A549 (cell line): ENCODE measurements around the gene APPL1.

Source experiments
- EP300 ChIP-seq, 2 experiments: fragments of >200 bp; sonication (Bioruptor Twin); formaldehyde crosslinking; IDR thresholded peaks; 2 replicates in 1 of 2; 3 replicates in 1 of 2; pipeline ENCODE4 v1.6.1; 2016 to 2017
- HOXA7 ChIP-seq: fragments of 250-450 bp; sonication (Bioruptor Pico); IDR thresholded peaks from 2 replicates; pipeline ENCODE4 v1.5.0; 2020; ENCODE audit warnings: mild to moderate bottlenecking, moderate library complexity
- JUNB ChIP-seq: fragments of >200 bp; sonication (Bioruptor Twin); formaldehyde crosslinking; IDR thresholded peaks from 2 replicates; pipeline ENCODE4 v1.6.1; 2016
- KDM5A ChIP-seq: fragments of 200-600 bp; sonication (generic); IDR thresholded peaks from 2 replicates; pipeline ENCODE4 v1.6.1; 2016; ENCODE audit warnings: antibody characterized with exemption, mild to moderate bottlenecking
- MAZ ChIP-seq: fragments of 150-350 bp; IDR thresholded peaks from 2 replicates; pipeline ENCODE4 v1.6.1; 2014; ENCODE audit warnings: antibody characterized with exemption, low read depth, low read length, borderline replicate concordance
- MYC ChIP-seq: IDR thresholded peaks from 2 replicates; pipeline ENCODE4 v1.6.1; 2012; ENCODE audit warnings: mild to moderate bottlenecking, inconsistent platforms, low read length, improper control_type of control experiment, borderline replicate concordance
- NPAS2 ChIP-seq: fragments of 250-450 bp; sonication (Bioruptor Pico); IDR thresholded peaks from 2 replicates; pipeline ENCODE4 v1.8.0; 2022; ENCODE audit warnings: mild to moderate bottlenecking, moderate library complexity, borderline replicate concordance
- POLR2A ChIP-seq: IDR thresholded peaks from 2 replicates; pipeline ENCODE4 v1.6.1; 2012; ENCODE audit warnings: mild to moderate bottlenecking, low read length
- RAD21 ChIP-seq, 2 experiments: fragments of >200 bp in 1 of 2; sonication (Bioruptor Twin) in 1 of 2; formaldehyde crosslinking in 1 of 2; IDR thresholded peaks in 1 of 2; conservative IDR thresholded peaks in 1 of 2; 2 replicates in 1 of 2; 3 replicates in 1 of 2; pipeline ENCODE4 v1.6.1; 2012 to 2018; ENCODE audit warnings: inconsistent platforms in 1 of 2
- RFX5 ChIP-seq: fragments of 450-650 bp; IDR thresholded peaks from 2 replicates; pipeline ENCODE4 v1.7.1; 2014; ENCODE audit warnings: antibody characterized with exemption, mild to moderate bottlenecking, moderate library complexity
- TF ChIP-seq, protein P1 (sequence below): fragments of >200 bp; sonication (Bioruptor Twin); formaldehyde crosslinking; IDR thresholded peaks from 3 replicates; pipeline ENCODE4 v1.5.1; 2016
- TF ChIP-seq, protein P2 (sequence below): IDR thresholded peaks from 2 replicates; pipeline ENCODE4 v1.6.1; 2012
- TF ChIP-seq, protein P3 (sequence below): fragments of 250-450 bp; sonication (Bioruptor Pico); IDR thresholded peaks from 2 replicates; pipeline ENCODE4 v1.5.0; 2021; ENCODE audit warnings: mild to moderate bottlenecking, moderate library complexity, borderline replicate concordance

DNA sequence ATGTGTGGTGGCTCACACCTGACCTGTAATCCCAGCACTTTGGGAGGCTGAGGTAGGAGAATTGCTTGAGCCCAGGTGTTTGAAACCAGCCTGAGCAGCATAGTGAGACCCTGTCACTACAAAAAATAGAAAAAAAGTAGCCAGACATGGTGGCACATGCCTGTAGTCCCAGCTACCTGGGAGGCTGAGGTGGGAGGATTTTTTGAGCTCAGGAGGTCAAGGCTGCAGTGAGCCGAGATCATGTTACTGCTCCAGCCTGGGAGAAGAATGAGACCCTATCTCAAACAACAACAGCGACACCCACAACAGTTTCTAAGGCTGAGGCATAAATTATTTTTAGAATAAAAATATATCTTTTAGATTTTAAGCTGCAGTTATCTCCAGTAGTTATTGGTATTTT lies 6.3 kb downstream of the APPL1 start:
- TF ChIP-seq RFX5, result no peak
- TF ChIP-seq, protein P1, sequence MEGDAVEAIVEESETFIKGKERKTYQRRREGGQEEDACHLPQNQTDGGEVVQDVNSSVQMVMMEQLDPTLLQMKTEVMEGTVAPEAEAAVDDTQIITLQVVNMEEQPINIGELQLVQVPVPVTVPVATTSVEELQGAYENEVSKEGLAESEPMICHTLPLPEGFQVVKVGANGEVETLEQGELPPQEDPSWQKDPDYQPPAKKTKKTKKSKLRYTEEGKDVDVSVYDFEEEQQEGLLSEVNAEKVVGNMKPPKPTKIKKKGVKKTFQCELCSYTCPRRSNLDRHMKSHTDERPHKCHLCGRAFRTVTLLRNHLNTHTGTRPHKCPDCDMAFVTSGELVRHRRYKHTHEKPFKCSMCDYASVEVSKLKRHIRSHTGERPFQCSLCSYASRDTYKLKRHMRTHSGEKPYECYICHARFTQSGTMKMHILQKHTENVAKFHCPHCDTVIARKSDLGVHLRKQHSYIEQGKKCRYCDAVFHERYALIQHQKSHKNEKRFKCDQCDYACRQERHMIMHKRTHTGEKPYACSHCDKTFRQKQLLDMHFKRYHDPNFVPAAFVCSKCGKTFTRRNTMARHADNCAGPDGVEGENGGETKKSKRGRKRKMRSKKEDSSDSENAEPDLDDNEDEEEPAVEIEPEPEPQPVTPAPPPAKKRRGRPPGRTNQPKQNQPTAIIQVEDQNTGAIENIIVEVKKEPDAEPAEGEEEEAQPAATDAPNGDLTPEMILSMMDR, result no peak
- TF ChIP-seq JUNB, result no peak
- no peak for TF ChIP-seq NPAS2 (CRISPR knock-in tag)
- TF ChIP-seq KDM5A, result no peak
- no peak for TF ChIP-seq POLR2A
- no peak for TF ChIP-seq HOXA7 (CRISPR knock-in tag)
- no peak for TF ChIP-seq MAZ
- TF ChIP-seq, protein P2, sequence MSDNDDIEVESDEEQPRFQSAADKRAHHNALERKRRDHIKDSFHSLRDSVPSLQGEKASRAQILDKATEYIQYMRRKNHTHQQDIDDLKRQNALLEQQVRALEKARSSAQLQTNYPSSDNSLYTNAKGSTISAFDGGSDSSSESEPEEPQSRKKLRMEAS, result no peak
- TF ChIP-seq EP300 (IDR thresholded peaks at IDR 0.05), result no peak
- TF ChIP-seq MYC, result no peak
- TF ChIP-seq, protein P3, sequence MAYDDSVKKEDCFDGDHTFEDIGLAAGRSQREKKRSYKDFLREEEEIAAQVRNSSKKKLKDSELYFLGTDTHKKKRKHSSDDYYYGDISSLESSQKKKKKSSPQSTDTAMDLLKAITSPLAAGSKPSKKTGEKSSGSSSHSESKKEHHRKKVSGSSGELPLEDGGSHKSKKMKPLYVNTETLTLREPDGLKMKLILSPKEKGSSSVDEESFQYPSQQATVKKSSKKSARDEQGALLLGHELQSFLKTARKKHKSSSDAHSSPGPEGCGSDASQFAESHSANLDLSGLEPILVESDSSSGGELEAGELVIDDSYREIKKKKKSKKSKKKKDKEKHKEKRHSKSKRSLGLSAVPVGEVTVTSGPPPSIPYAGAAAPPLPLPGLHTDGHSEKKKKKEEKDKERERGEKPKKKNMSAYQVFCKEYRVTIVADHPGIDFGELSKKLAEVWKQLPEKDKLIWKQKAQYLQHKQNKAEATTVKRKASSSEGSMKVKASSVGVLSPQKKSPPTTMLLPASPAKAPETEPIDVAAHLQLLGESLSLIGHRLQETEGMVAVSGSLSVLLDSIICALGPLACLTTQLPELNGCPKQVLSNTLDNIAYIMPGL (CRISPR knock-in tag), result no peak
- TF ChIP-seq RAD21 (conservative IDR thresholded peaks at IDR 0.05 in 1 of 2, IDR thresholded peaks at IDR 0.05 in 1 of 2), result no peak
